Measurements from ENCODE around the gene C2orf69.

C2orf69 gene

DNA sequence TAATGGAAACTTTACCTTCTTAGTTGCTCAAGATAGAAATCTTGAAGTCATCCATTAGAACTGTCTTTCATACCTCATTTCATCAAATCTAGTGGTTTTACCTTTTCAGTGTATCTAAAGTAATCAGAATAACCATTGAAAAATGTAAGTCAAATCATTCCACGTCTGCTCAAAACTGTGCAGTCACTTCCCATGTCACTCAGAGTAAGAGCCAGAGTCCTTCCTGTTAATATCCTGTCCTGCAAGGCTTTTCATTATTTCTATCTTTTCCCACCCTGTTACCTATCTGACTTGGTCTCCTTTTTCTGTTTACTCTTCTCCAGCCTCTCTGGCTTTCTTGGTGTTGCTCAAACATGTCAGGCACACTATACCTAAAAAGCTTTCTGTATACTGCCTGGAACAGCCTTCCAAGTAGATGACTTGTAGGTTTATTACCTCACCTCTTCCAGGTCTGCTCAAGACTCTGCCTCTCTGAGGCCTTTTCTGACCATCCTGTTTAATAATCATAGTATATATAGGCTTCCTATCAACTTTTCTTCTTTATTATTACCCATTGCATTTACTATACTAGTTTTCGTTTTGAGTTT is 3.4 kb downstream of the C2orf69 start:
- Histone ChIP-seq H3K27ac (ENCODE audit: low read depth, low read length) (no peak overlapping the region), H3K9me3 (ENCODE audit: control insufficient read depth, insufficient read depth, low read length) (peaks cover 17% of the 10 kb centered on the region), H3K27me3 (ENCODE audit: control insufficient read depth, insufficient read depth, low read length) (no peaks in the 10 kb centered on the region), H3K36me3 (ENCODE audit: control insufficient read depth, insufficient read depth, low read length) (peaks cover 58% of the 10 kb centered on the region), H3K9ac (ENCODE audit: low read depth, low read length) (no peak overlapping the region), H3K4me1 (ENCODE audit: control insufficient read depth, insufficient read depth, low read length) (peaks cover 13% of the 10 kb centered on the region), H3K4me3 (ENCODE audit: low read depth, low read length) (no peak overlapping the region)

GRCh38 chr2:199916980-199917379 is 5.9 kb downstream of the C2orf69 start:
- Histone ChIP-seq H3K9ac (ENCODE audit: low read depth, low read length) (no peak overlapping the region), H3K27me3 (ENCODE audit: control insufficient read depth, insufficient read depth, low read length) (no peaks in the 10 kb centered on the region), H3K9me3 (ENCODE audit: control insufficient read depth, insufficient read depth, low read length) (peaks cover 17% of the 10 kb centered on the region), H3K36me3 (ENCODE audit: control insufficient read depth, insufficient read depth, low read length) (peaks cover 71% of the 10 kb centered on the region), H3K4me1 (ENCODE audit: control insufficient read depth, insufficient read depth, low read length) (peaks cover 7% of the 10 kb centered on the region; the same call in 1 of the 2 replicates), H3K4me3 (ENCODE audit: low read depth, low read length) (no peak overlapping the region), H3K27ac (ENCODE audit: low read depth, low read length) (no peak overlapping the region)

DNA sequence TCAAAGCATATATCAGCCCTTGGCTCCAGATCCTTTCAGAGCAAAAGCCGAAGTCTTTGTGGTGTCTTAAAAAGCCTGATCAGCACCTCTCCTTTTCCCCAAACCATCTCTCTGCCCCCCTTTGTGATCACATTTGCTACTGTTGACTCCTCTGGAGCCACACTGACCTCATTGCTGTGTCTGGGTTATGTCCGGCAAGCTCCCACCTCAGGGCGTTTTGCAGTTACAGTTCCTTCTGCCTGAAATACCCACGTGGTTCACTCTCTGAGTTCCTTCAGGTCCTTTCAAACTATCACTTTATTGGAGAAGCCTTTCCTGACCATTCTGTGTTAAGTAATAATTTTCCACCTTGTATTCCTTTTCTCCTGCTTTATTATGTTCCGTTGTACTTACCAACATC is 11.8 kb downstream of the C2orf69 start:
- peaks cover 67% of the 10 kb centered on the region for H3K36me3 ChIP-seq (ENCODE audit: control insufficient read depth, insufficient read depth, low read length)

GRCh38 chr2:199923924-199924323 is 12.8 kb downstream of the C2orf69 start:
- no peaks in the 10 kb centered on the region for H3K27me3 ChIP-seq (ENCODE audit: control insufficient read depth, insufficient read depth, low read length)
- H3K9me3 ChIP-seq (ENCODE audit: control insufficient read depth, insufficient read depth, low read length) = no peaks in the 10 kb centered on the region
- H3K4me3 ChIP-seq (ENCODE audit: low read depth, low read length) = no peak overlapping the region
- no peak overlapping the region for H3K9ac ChIP-seq (ENCODE audit: low read depth, low read length)
- peaks cover 56% of the 10 kb centered on the region for H3K36me3 ChIP-seq (ENCODE audit: control insufficient read depth, insufficient read depth, low read length)
- no peak overlapping the region for H3K27ac ChIP-seq (ENCODE audit: low read depth, low read length)
- H3K4me1 ChIP-seq (ENCODE audit: control insufficient read depth, insufficient read depth, low read length) = peaks cover 29% of the 10 kb centered on the region

More for the DNA sequence above, 11.8 kb downstream of the C2orf69 start:
- no peak overlapping the region for H3K9ac ChIP-seq (ENCODE audit: low read depth, low read length)
- H3K9me3 ChIP-seq (ENCODE audit: control insufficient read depth, insufficient read depth, low read length) = no peaks in the 10 kb centered on the region; the same call in 1 of the 2 replicates
- no peaks in the 10 kb centered on the region for H3K27me3 ChIP-seq (ENCODE audit: control insufficient read depth, insufficient read depth, low read length)
- H3K4me3 ChIP-seq (ENCODE audit: low read depth, low read length) = no peak overlapping the region
- H3K4me1 ChIP-seq (ENCODE audit: control insufficient read depth, insufficient read depth, low read length) = peaks cover 19% of the 10 kb centered on the region
- no peak overlapping the region for H3K27ac ChIP-seq (ENCODE audit: low read depth, low read length)

DNA sequence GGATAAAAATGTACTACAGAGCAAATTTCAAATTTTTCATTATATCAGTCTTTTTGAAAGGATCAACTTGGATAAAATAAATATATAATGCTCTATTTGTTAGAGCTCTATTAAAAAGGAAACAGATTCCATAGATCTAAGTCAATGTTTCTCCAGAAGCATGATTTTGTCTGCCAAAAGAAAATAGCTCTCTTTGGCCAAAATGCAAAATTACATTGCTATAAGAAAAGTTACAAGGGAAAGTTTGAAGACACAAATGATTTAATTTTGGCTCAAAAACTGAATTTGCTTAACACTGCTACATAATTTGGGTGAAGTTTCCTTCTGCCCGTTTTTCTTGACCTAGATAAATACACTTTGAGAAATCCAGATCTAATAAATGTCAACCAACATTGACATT is 15.7 kb downstream of the C2orf69 start:
- no peak overlapping the region for H3K9ac ChIP-seq (ENCODE audit: low read depth, low read length)
- H3K4me3 ChIP-seq (ENCODE audit: low read depth, low read length) = no peak overlapping the region
- no peaks in the 10 kb centered on the region for H3K9me3 ChIP-seq (ENCODE audit: control insufficient read depth, insufficient read depth, low read length)
- no peak overlapping the region for H3K27ac ChIP-seq (ENCODE audit: low read depth, low read length)
- H3K27me3 ChIP-seq (ENCODE audit: control insufficient read depth, insufficient read depth, low read length) = no peaks in the 10 kb centered on the region
- peaks cover 31% of the 10 kb centered on the region for H3K4me1 ChIP-seq (ENCODE audit: control insufficient read depth, insufficient read depth, low read length)
- peaks cover 56% of the 10 kb centered on the region for H3K36me3 ChIP-seq (ENCODE audit: control insufficient read depth, insufficient read depth, low read length)

GRCh38 chr2:199928226-199928625 is 17.1 kb downstream of the C2orf69 start:
- no peak overlapping the region for H3K4me3 ChIP-seq (ENCODE audit: low read depth, low read length)
- H3K27me3 ChIP-seq (ENCODE audit: control insufficient read depth, insufficient read depth, low read length) = no peaks in the 10 kb centered on the region
- H3K9ac ChIP-seq (ENCODE audit: low read depth, low read length) = no peak overlapping the region
- H3K27ac ChIP-seq (ENCODE audit: low read depth, low read length) = peak overlapping the region; percentile 77
- no peaks in the 10 kb centered on the region for H3K9me3 ChIP-seq (ENCODE audit: control insufficient read depth, insufficient read depth, low read length)
- H3K36me3 ChIP-seq (ENCODE audit: control insufficient read depth, insufficient read depth, low read length) = peaks cover 65% of the 10 kb centered on the region
- peaks cover 31% of the 10 kb centered on the region for H3K4me1 ChIP-seq (ENCODE audit: control insufficient read depth, insufficient read depth, low read length)

GRCh38 chr2:199928626-199929025 is 17.5 kb downstream of the C2orf69 start:
- peaks cover 67% of the 10 kb centered on the region for H3K36me3 ChIP-seq (ENCODE audit: control insufficient read depth, insufficient read depth, low read length)
- H3K27ac ChIP-seq (ENCODE audit: low read depth, low read length) = peak overlapping the region; percentile 77
- H3K9me3 ChIP-seq (ENCODE audit: control insufficient read depth, insufficient read depth, low read length) = no peaks in the 10 kb centered on the region
- no peak overlapping the region for H3K9ac ChIP-seq (ENCODE audit: low read depth, low read length)
- H3K4me1 ChIP-seq (ENCODE audit: control insufficient read depth, insufficient read depth, low read length) = peaks cover 31% of the 10 kb centered on the region
- H3K4me3 ChIP-seq (ENCODE audit: low read depth, low read length) = no peak overlapping the region
- no peaks in the 10 kb centered on the region for H3K27me3 ChIP-seq (ENCODE audit: control insufficient read depth, insufficient read depth, low read length)

GRCh38 chr2:199929262-199929661 is 18.2 kb downstream of the C2orf69 start:
- Histone ChIP-seq H3K36me3 (ENCODE audit: control insufficient read depth, insufficient read depth, low read length) (peaks cover 66% of the 10 kb centered on the region), H3K27ac (ENCODE audit: low read depth, low read length) (no peak overlapping the region), H3K27me3 (ENCODE audit: control insufficient read depth, insufficient read depth, low read length) (no peaks in the 10 kb centered on the region), H3K9ac (ENCODE audit: low read depth, low read length) (no peak overlapping the region), H3K4me3 (ENCODE audit: low read depth, low read length) (no peak overlapping the region), H3K9me3 (ENCODE audit: control insufficient read depth, insufficient read depth, low read length) (no peaks in the 10 kb centered on the region), H3K4me1 (ENCODE audit: control insufficient read depth, insufficient read depth, low read length) (peaks cover 31% of the 10 kb centered on the region)

DNA sequence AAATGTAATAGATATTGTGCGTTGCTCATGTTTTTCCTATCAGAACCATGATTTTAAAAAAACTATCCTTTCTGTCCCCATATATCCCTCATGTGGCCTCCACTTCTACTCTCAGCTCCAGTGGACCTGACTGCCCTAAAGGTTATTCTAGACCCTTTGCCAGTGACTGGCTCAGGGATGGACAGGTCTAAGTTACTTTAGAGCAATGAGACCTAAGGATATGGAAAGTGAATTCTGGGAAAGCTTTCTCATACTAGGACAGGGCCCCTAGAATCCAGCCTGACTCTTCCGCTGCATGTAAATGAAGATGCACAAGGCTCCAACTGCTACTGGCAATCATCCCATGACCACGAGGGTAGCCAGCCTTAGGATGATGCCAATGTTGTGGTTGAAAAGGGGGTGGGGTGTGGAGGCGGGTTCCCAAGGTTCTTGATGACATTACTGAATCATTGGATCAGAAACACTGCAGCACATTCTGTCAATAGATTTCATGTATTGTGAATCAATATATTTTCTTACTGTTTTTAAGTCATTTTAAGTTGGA is 21.3 kb downstream of the C2orf69 start:
- peaks cover 20% of the 10 kb centered on the region for H3K4me1 ChIP-seq (ENCODE audit: control insufficient read depth, insufficient read depth, low read length)
- peaks cover 72% of the 10 kb centered on the region for H3K36me3 ChIP-seq (ENCODE audit: control insufficient read depth, insufficient read depth, low read length)
- H3K27ac ChIP-seq (ENCODE audit: low read depth, low read length) = no peak overlapping the region

GRCh38 chr2:199933466-199933865 is 22.4 kb downstream of the C2orf69 start:
- no peaks in the 10 kb centered on the region for H3K9me3 ChIP-seq (ENCODE audit: control insufficient read depth, insufficient read depth, low read length)
- H3K27ac ChIP-seq (ENCODE audit: low read depth, low read length) = no peak overlapping the region
- no peaks in the 10 kb centered on the region for H3K27me3 ChIP-seq (ENCODE audit: control insufficient read depth, insufficient read depth, low read length)
- H3K36me3 ChIP-seq (ENCODE audit: control insufficient read depth, insufficient read depth, low read length) = peaks cover 80% of the 10 kb centered on the region
- no peak overlapping the region for H3K4me3 ChIP-seq (ENCODE audit: low read depth, low read length)
- H3K9ac ChIP-seq (ENCODE audit: low read depth, low read length) = no peak overlapping the region
- H3K4me1 ChIP-seq (ENCODE audit: control insufficient read depth, insufficient read depth, low read length) = peaks cover 9% of the 10 kb centered on the region

More for the DNA sequence above, 21.3 kb downstream of the C2orf69 start:
- H3K9me3 ChIP-seq (ENCODE audit: control insufficient read depth, insufficient read depth, low read length) = no peaks in the 10 kb centered on the region
- no peak overlapping the region for H3K9ac ChIP-seq (ENCODE audit: low read depth, low read length)
- H3K27me3 ChIP-seq (ENCODE audit: control insufficient read depth, insufficient read depth, low read length) = no peaks in the 10 kb centered on the region
- no peak overlapping the region for H3K4me3 ChIP-seq (ENCODE audit: low read depth, low read length)

DNA sequence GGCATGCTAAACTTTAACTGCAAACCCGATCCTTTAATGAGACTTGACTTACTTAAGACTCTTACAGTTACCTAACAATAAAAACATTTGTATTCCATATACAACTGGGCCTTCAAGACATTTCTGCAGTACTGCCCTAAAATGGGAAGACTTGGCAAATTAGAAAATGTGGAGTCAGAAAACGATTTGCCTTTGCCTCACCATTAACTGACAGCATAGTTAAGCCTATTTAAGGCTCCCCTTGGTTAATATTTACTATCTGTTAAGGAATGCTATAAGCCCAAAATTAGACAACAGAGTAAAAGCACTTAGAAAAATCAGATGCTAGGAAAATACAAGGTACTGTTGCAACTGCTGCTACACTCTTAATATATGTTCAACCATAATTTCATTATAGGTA is 25.5 kb downstream of the C2orf69 start:
- Histone ChIP-seq H3K9ac (ENCODE audit: low read depth, low read length) (no peak overlapping the region), H3K4me1 (ENCODE audit: control insufficient read depth, insufficient read depth, low read length) (no peaks in the 10 kb centered on the region), H3K9me3 (ENCODE audit: control insufficient read depth, insufficient read depth, low read length) (no peaks in the 10 kb centered on the region), H3K27ac (ENCODE audit: low read depth, low read length) (no peak overlapping the region), H3K36me3 (ENCODE audit: control insufficient read depth, insufficient read depth, low read length) (peaks cover 90% of the 10 kb centered on the region), H3K4me3 (ENCODE audit: low read depth, low read length) (no peak overlapping the region), H3K27me3 (ENCODE audit: control insufficient read depth, insufficient read depth, low read length) (no peaks in the 10 kb centered on the region)

All from HUES48 (cell line).